Activated T-cell treated with anti-CD3 and anti-CD28 coated beads, Interleukin-2, amount 50 U/mL, for 24 hours (primary cell): ENCODE data around the gene MXD3.
"Not testable (repeated sequence)": the region's sequence is repeated elsewhere in the genome, so short reads cannot be mapped to it uniquely, and the experiment has no call there.

Experiments
- DNase-seq: peaks from one replicate; pipeline ENCODE4 v3.0.0-alpha.2; 2020
- H3K27ac Mint-ChIP-seq: 2 replicates; pipeline ENCODE4 v1.8.0; 2020; ENCODE audit warnings: mild to moderate bottlenecking, mixed read lengths
- H3K27me3 Mint-ChIP-seq: 2 replicates; pipeline ENCODE4 v1.8.0; 2020; ENCODE audit warnings: mixed read lengths
- H3K36me3 Mint-ChIP-seq: 2 replicates; pipeline ENCODE4 v1.8.0; 2020; ENCODE audit warnings: low read depth, mixed read lengths
- H3K4me1 Mint-ChIP-seq: 2 replicates; pipeline ENCODE4 v1.8.0; 2020; ENCODE audit warnings: low read depth, mixed read lengths
- H3K4me3 Mint-ChIP-seq: 2 replicates; pipeline ENCODE4 v1.8.0; 2020; ENCODE audit warnings: mild to moderate bottlenecking, moderate library complexity, mixed read lengths
- H3K9me3 Mint-ChIP-seq: 2 replicates; pipeline ENCODE4 v1.8.0; 2020; ENCODE audit warnings: mixed read lengths

The MXD3 gene

GRCh38 chr5:177311723-177312648 is at the start of gene MXD3:
TSS of gene MXD3 (minus strand) at chr5:177311898. CDS start at chr5:177311830, 68 bp downstream.
- Mint-ChIP-seq H3K4me1 (peaks cover 27% of the 10 kb centered on the region), H3K4me3 (peak within 1 kb of the TSS; percentile 82), H3K27ac (peak within 1 kb of the TSS; percentile 93), H3K27me3 (peaks cover 5% of the 10 kb centered on the region), H3K36me3 (peaks cover 24% of the 10 kb centered on the region), H3K9me3 (no peaks in the 10 kb centered on the region)
- peak; percentile 96 for DNase-seq

GRCh38 chr5:177360740-177361139 is 49.0 kb upstream of the MXD3 start:
- peaks cover 32% of the 10 kb centered on the region for H3K36me3 Mint-ChIP-seq
- H3K4me3 Mint-ChIP-seq, DNase-seq, H3K27me3 Mint-ChIP-seq, H3K9me3 Mint-ChIP-seq: not testable (repeated sequence)
- peak overlapping the region; percentile 40 for H3K27ac Mint-ChIP-seq
- H3K4me1 Mint-ChIP-seq: peaks cover 88% of the 10 kb centered on the region

GRCh38 chr5:177359860-177360259 is 48.2 kb upstream of the MXD3 start:
- no peak for DNase-seq
- peak overlapping the region; percentile 90 for H3K27ac Mint-ChIP-seq
- H3K4me3 Mint-ChIP-seq: peak overlapping the region; percentile 89
- H3K9me3 Mint-ChIP-seq: peaks cover 8% of the 10 kb centered on the region
- H3K27me3 Mint-ChIP-seq: no peaks in the 10 kb centered on the region
- peaks cover 86% of the 10 kb centered on the region for H3K4me1 Mint-ChIP-seq
- peaks cover 29% of the 10 kb centered on the region for H3K36me3 Mint-ChIP-seq

GRCh38 chr5:177359451-177359851 is 47.8 kb upstream of the MXD3 start:
- H3K36me3 Mint-ChIP-seq: peaks cover 27% of the 10 kb centered on the region
- no peaks in the 10 kb centered on the region for H3K27me3 Mint-ChIP-seq
- H3K4me3 Mint-ChIP-seq: peak overlapping the region; percentile 89
- H3K4me1 Mint-ChIP-seq: peaks cover 86% of the 10 kb centered on the region
- DNase-seq: no peak
- peak overlapping the region; percentile 90 for H3K27ac Mint-ChIP-seq
- peaks cover 8% of the 10 kb centered on the region for H3K9me3 Mint-ChIP-seq

GRCh38 chr5:177358370-177358819 is 46.7 kb upstream of the MXD3 start:
- Mint-ChIP-seq H3K4me3 (peak overlapping the region; percentile 89), H3K27ac (peak overlapping the region; percentile 90), H3K36me3 (peaks cover 27% of the 10 kb centered on the region), H3K9me3 (peaks cover 8% of the 10 kb centered on the region), H3K27me3 (no peaks in the 10 kb centered on the region), H3K4me1 (peaks cover 79% of the 10 kb centered on the region)
- no peak for DNase-seq

GRCh38 chr5:177357459-177358351 is 46.0 kb upstream of the MXD3 start, which contains the start of gene RGS14:
TSS of gene RGS14 (plus strand) at chr5:177357924. CDS start at chr5:177358025, 101 bp downstream.
- Mint-ChIP-seq H3K9me3 (peaks cover 8% of the 10 kb centered on the region), H3K4me3 (peak within 1 kb of the TSS; percentile 89), H3K4me1 (peaks cover 72% of the 10 kb centered on the region), H3K27ac (peak within 1 kb of the TSS; percentile 92), H3K36me3 (peaks cover 27% of the 10 kb centered on the region), H3K27me3 (no peaks in the 10 kb centered on the region)
- DNase-seq: peak; percentile 78

- Mint-ChIP-seq H3K4me3 (peak overlapping the region; percentile 89), H3K4me1 (peaks cover 68% of the 10 kb centered on the region), H3K9me3 (peaks cover 8% of the 10 kb centered on the region), H3K36me3 (peaks cover 27% of the 10 kb centered on the region), H3K27ac (peak overlapping the region; percentile 92), H3K27me3 (no peaks in the 10 kb centered on the region)
- peak; percentile 47 for DNase-seq
Measured at GRCh38 chr5:177357146-177357458, 45.4 kb upstream of the MXD3 start.

GRCh38 chr5:177356746-177357145 is 45.0 kb upstream of the MXD3 start:
- peaks cover 68% of the 10 kb centered on the region for H3K4me1 Mint-ChIP-seq
- DNase-seq: no peak
- no peak overlapping the region for H3K27ac Mint-ChIP-seq
- peak overlapping the region; percentile 89 for H3K4me3 Mint-ChIP-seq
- H3K36me3 Mint-ChIP-seq: peaks cover 26% of the 10 kb centered on the region
- peaks cover 8% of the 10 kb centered on the region for H3K9me3 Mint-ChIP-seq
- no peaks in the 10 kb centered on the region for H3K27me3 Mint-ChIP-seq

GRCh38 chr5:177355868-177356168 is 44.1 kb upstream of the MXD3 start:
- Mint-ChIP-seq H3K36me3 (peaks cover 30% of the 10 kb centered on the region), H3K4me1 (peaks cover 59% of the 10 kb centered on the region), H3K27me3 (no peaks in the 10 kb centered on the region), H3K27ac (no peak overlapping the region), H3K9me3 (peaks cover 8% of the 10 kb centered on the region), H3K4me3 (no peak overlapping the region)
- DNase-seq: no peak

GRCh38 chr5:177355162-177355867 is 43.6 kb upstream of the MXD3 start:
- H3K9me3 Mint-ChIP-seq: peaks cover 8% of the 10 kb centered on the region
- peaks cover 34% of the 10 kb centered on the region for H3K36me3 Mint-ChIP-seq
- H3K4me1 Mint-ChIP-seq: peaks cover 61% of the 10 kb centered on the region
- DNase-seq: no peak
- H3K27me3 Mint-ChIP-seq: no peaks in the 10 kb centered on the region
- H3K27ac Mint-ChIP-seq: no peak overlapping the region
- H3K4me3 Mint-ChIP-seq: no peak overlapping the region

GRCh38 chr5:177354711-177355110 is 43.0 kb upstream of the MXD3 start:
- H3K9me3 Mint-ChIP-seq: peaks cover 8% of the 10 kb centered on the region
- no peak overlapping the region for H3K27ac Mint-ChIP-seq
- H3K4me3 Mint-ChIP-seq: no peak overlapping the region
- no peak for DNase-seq
- H3K27me3 Mint-ChIP-seq: no peaks in the 10 kb centered on the region
- H3K36me3 Mint-ChIP-seq: peaks cover 33% of the 10 kb centered on the region
- H3K4me1 Mint-ChIP-seq: peaks cover 61% of the 10 kb centered on the region

- Mint-ChIP-seq H3K9me3 (peaks cover 8% of the 10 kb centered on the region), H3K27ac (no peak overlapping the region), H3K27me3 (no peaks in the 10 kb centered on the region), H3K4me1 (peaks cover 61% of the 10 kb centered on the region), H3K4me3 (no peak overlapping the region), H3K36me3 (peaks cover 36% of the 10 kb centered on the region)
- no peak for DNase-seq
Measured at GRCh38 chr5:177354256-177354655, 42.6 kb upstream of the MXD3 start.

- Mint-ChIP-seq H3K4me1 (peaks cover 58% of the 10 kb centered on the region), H3K27ac (no peak overlapping the region), H3K9me3 (peaks cover 8% of the 10 kb centered on the region), H3K36me3 (peaks cover 31% of the 10 kb centered on the region), H3K27me3 (no peaks in the 10 kb centered on the region), H3K4me3 (no peak overlapping the region)
- no peak for DNase-seq
Measured at GRCh38 chr5:177353093-177353492, 41.4 kb upstream of the MXD3 start.
